ENCODE results near the gene GABBR2.

GRCh38 chr9:98255061-98255577 lies 453.6 kb downstream of the GABBR2 start:
- TF ChIP-seq POLR2A (IDR thresholded peaks at IDR 0.05) (no peak), CTCF (IDR thresholded peaks at IDR 0.05) (no peak)

Data from right lobe of liver (tissue), 4 donors.